GM23338 (cell line): ENCODE data around the gene LGALS13. TPM values are rescaled to one million over a fixed set of nuclear protein-coding genes. Genes with fewer than 3 reads are reported as not detected.
A peak's percentile ranks its signal among the peaks of the same experiment; 100 is the strongest.

Experiments used
- ATAC-seq: fragments of 200-7000 bp; cut with Tn5 transposase; 3 replicates; pipeline ENCODE4 v1.9.1; 2020
- DNase-seq: peaks from one replicate; pipeline ENCODE4 v3.0.0-alpha.2; 2015; ENCODE audit warnings: low spot score
- H2AFZ ChIP-seq: fragments of 200-600 bp; sonication (generic); 2 replicates; pipeline ENCODE4 v1.8.0; 2016; ENCODE audit warnings: antibody characterized with exemption, mild to moderate bottlenecking, moderate library complexity
- H3F3A ChIP-seq: fragments of 200-600 bp; sonication (generic); replicated peaks from 2 replicates; pipeline ENCODE4 v1.8.0; 2017; ENCODE audit warnings: antibody characterized with exemption, mixed run types, low read depth
- H3K27ac ChIP-seq: fragments of 200-600 bp; sonication (generic); 2 replicates; pipeline ENCODE4 v1.6.1; 2016; ENCODE audit warnings: low read depth
- H3K27me3 ChIP-seq: fragments of 200-600 bp; sonication (generic); 2 replicates; pipeline ENCODE4 v1.8.0; 2016; ENCODE audit warnings: mild to moderate bottlenecking, mixed run types, moderate library complexity; ENCODE audit not compliant: insufficient read depth
- H3K36me3 ChIP-seq: fragments of 200-600 bp; sonication (generic); 2 replicates; pipeline ENCODE4 v1.8.0; 2016; ENCODE audit warnings: mild to moderate bottlenecking; ENCODE audit not compliant: insufficient read depth
- H3K4me1 ChIP-seq: fragments of 200-600 bp; sonication (generic); 2 replicates; pipeline ENCODE4 v1.8.0; 2016; ENCODE audit warnings: mild to moderate bottlenecking, moderate library complexity; ENCODE audit not compliant: insufficient read depth
- H3K4me2 ChIP-seq: fragments of 200-600 bp; sonication (generic); 2 replicates; pipeline ENCODE4 v1.7.1; 2017; ENCODE audit warnings: mixed run types
- H3K4me3 ChIP-seq: fragments of 200-600 bp; sonication (generic); 2 replicates; pipeline ENCODE4 v1.6.1; 2016; ENCODE audit warnings: mixed run types
- H3K79me2 ChIP-seq: fragments of 200-600 bp; sonication (generic); replicated peaks from 2 replicates; pipeline ENCODE4 v1.8.0; 2017; ENCODE audit warnings: mild to moderate bottlenecking; ENCODE audit not compliant: insufficient read depth
- H3K9me2 ChIP-seq: fragments of 200-600 bp; sonication (generic); 2 replicates; pipeline ENCODE4 v1.8.0; 2017; ENCODE audit not compliant: insufficient read depth
- H4K20me1 ChIP-seq: fragments of 200-600 bp; sonication (generic); replicated peaks from 2 replicates; pipeline ENCODE4 v1.8.0; 2017; ENCODE audit warnings: mild to moderate bottlenecking; ENCODE audit not compliant: insufficient read depth
- H3K27ac Mint-ChIP-seq: 2 replicates; pipeline ENCODE4 v1.8.0; 2020; ENCODE audit warnings: inconsistent platforms, mild to moderate bottlenecking, moderate library complexity, mixed read lengths
- H3K27me3 Mint-ChIP-seq: 3 replicates; pipeline ENCODE4 v1.8.0; 2022; ENCODE audit warnings: low read depth, mild to moderate bottlenecking, moderate library complexity, mixed read lengths, inconsistent platforms; ENCODE audit not compliant: insufficient read depth, poor library complexity
- H3K36me3 Mint-ChIP-seq: 3 replicates; pipeline ENCODE4 v1.8.0; 2021; ENCODE audit warnings: low read depth, mild to moderate bottlenecking, inconsistent platforms, moderate library complexity, mixed read lengths
- H3K4me1 Mint-ChIP-seq: 3 replicates; pipeline ENCODE4 v1.8.0; 2020; ENCODE audit warnings: mild to moderate bottlenecking, inconsistent platforms, mixed read lengths
- H3K4me3 Mint-ChIP-seq: 3 replicates; pipeline ENCODE4 v1.8.0; 2021; ENCODE audit warnings: moderate library complexity, mild to moderate bottlenecking, inconsistent platforms, mixed read lengths
- H3K9me3 Mint-ChIP-seq: 3 replicates; pipeline ENCODE4 v1.8.0; 2020; ENCODE audit warnings: moderate library complexity, mild to moderate bottlenecking, inconsistent platforms, mixed read lengths
- CREB1 ChIP-seq: fragments of 250-450 bp; sonication (Bioruptor Pico); IDR thresholded peaks from 2 replicates; pipeline ENCODE4 v1.5.0; 2020; ENCODE audit warnings: low read depth, mild to moderate bottlenecking, moderate library complexity
- EZH2 ChIP-seq: fragments of 200-600 bp; sonication (generic); IDR thresholded peaks from one replicate; pipeline ENCODE4 v1.8.0; 2017; ENCODE audit warnings: antibody characterized with exemption, mild to moderate bottlenecking, low read depth; ENCODE audit not compliant: unreplicated experiment
- EZH2phosphoT487 ChIP-seq: fragments of 200-600 bp; sonication (generic); IDR thresholded peaks from one replicate; pipeline ENCODE4 v1.8.1; 2018; ENCODE audit warnings: antibody characterized with exemption; ENCODE audit not compliant: unreplicated experiment
- JUNB ChIP-seq: IDR thresholded peaks from one replicate; pipeline ENCODE4 v1.6.1; 2016; ENCODE audit warnings: antibody characterized with exemption; ENCODE audit not compliant: unreplicated experiment
- NANOG ChIP-seq: IDR thresholded peaks from 2 replicates; pipeline ENCODE4 v1.6.1; 2016; ENCODE audit warnings: antibody characterized with exemption, borderline replicate concordance
- POLR2AphosphoS5 ChIP-seq: IDR thresholded peaks from 2 replicates; pipeline ENCODE4 v1.6.1; 2016; ENCODE audit warnings: antibody characterized with exemption, low read depth
- REST ChIP-seq: IDR thresholded peaks from one replicate; pipeline ENCODE4 v1.6.1; 2018; ENCODE audit warnings: antibody characterized with exemption; ENCODE audit not compliant: unreplicated experiment
- STAT1 ChIP-seq: IDR thresholded peaks from one replicate; pipeline ENCODE4 v1.6.1; 2016; ENCODE audit warnings: antibody characterized with exemption; ENCODE audit not compliant: unreplicated experiment
- ZNF114 ChIP-seq: fragments of 250-450 bp; sonication (Bioruptor Pico); IDR thresholded peaks from 2 replicates; pipeline ENCODE4 v1.5.0; 2020; ENCODE audit warnings: mild to moderate bottlenecking, moderate library complexity
- ZNF331 ChIP-seq: fragments of 250-450 bp; sonication (Bioruptor Pico); IDR thresholded peaks from 2 replicates; pipeline ENCODE4 v1.5.0; 2020; ENCODE audit warnings: low read depth, mild to moderate bottlenecking, moderate library complexity
- ZNF462 ChIP-seq: fragments of 250-450 bp; sonication (Bioruptor Pico); IDR thresholded peaks from 2 replicates; pipeline ENCODE4 v1.5.0; 2020; ENCODE audit warnings: mild to moderate bottlenecking, moderate library complexity
- polyA plus RNA-seq: library from polyadenylated mRNA; unstranded; fragments of >200 nt; fragmentation: Nextera tagmentation; extraction: Ambion mirVana; gene quantifications from 2 replicates; pipeline ENCODE4 v1.2.1, GENCODE V29; 2016
- total RNA-seq: library from RNA; depleted of rRNA; stranded (reverse); fragments of >200 nt; shearing (Covaris generic); gene quantifications from 2 replicates; pipeline ENCODE4 v1.2.3, GENCODE V29; 2014
- TF ChIP-seq, protein P1 (sequence below), 2 experiments: fragments of 200-600 bp in 1 of 2; sonication (generic) in 1 of 2; conservative IDR thresholded peaks; 2 replicates each; pipeline versions ENCODE4 v1.5.1 to v1.6.1; 2016 to 2017; ENCODE audit warnings: antibody characterized with exemption in 2 of 2, low read depth in 2 of 2, mild to moderate bottlenecking in 2 of 2, moderate library complexity in 1 of 2
- TF ChIP-seq, protein P2 (sequence below): IDR thresholded peaks from 2 replicates; pipeline ENCODE4 v1.6.1; 2016; ENCODE audit warnings: antibody characterized with exemption

LGALS13 gene
- total and polyA plus RNA-seq, 2 experiments from 2014 or later: not detected

DNA sequence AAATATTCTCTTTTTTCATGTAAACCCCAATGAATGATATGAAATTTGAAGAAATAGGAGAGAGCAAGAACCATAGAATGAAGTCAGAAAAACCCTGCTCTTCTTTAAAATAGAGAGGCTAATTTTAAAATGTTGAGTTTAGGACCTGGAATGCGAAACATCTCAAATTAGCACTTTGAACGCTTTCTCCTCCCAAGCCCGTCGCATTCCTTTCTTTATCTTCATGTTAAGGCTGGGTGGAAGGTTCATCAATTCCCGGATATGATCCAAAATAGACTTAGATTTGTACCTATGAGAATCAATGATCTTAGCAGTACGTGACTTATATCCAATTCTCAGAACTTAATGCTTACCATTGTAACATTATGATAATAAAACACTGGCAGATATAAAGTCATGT, 29.3 kb downstream of the LGALS13 start:
- Mint-ChIP-seq H3K27me3 (peaks cover 5% of the 10 kb centered on the region), H3K4me3 (no peak overlapping the region), H3K36me3 (no peaks in the 10 kb centered on the region), H3K4me1 (peaks cover 4% of the 10 kb centered on the region; the same call in 2 of the 3 replicates), H3K9me3 (0 out of 3 replicates have a peak, but pooled peaks cover 3% of the 10 kb centered on the region), H3K27ac (no peak overlapping the region)
- Histone ChIP-seq H4K20me1 (no peaks in the 10 kb centered on the region), H3F3A (no peaks in the 10 kb centered on the region), H3K4me2 (no peak overlapping the region), H3K79me2 (no peaks in the 10 kb centered on the region), H3K4me3 (no peak overlapping the region), H3K4me1 (no peaks in the 10 kb centered on the region), H2AFZ (no peak overlapping the region), H3K9me2 (no peaks in the 10 kb centered on the region; the same call in 1 of the 2 replicates), H3K27ac (peak overlapping the region; percentile 11; the same call in 1 of the 2 replicates), H3K36me3 (no peaks in the 10 kb centered on the region), H3K27me3 (no peaks in the 10 kb centered on the region)
- TF ChIP-seq CREB1 (CRISPR knock-in tag) (no peak), EZH2 (no peak), REST (no peak), ZNF462 (CRISPR knock-in tag) (no peak), STAT1 (no peak), NANOG (no peak), POLR2AphosphoS5 (no peak), EZH2phosphoT487 (no peak), JUNB (no peak), ZNF331 (CRISPR knock-in tag) (no peak), ZNF114 (CRISPR knock-in tag) (no peak)
- TF ChIP-seq, protein P1, sequence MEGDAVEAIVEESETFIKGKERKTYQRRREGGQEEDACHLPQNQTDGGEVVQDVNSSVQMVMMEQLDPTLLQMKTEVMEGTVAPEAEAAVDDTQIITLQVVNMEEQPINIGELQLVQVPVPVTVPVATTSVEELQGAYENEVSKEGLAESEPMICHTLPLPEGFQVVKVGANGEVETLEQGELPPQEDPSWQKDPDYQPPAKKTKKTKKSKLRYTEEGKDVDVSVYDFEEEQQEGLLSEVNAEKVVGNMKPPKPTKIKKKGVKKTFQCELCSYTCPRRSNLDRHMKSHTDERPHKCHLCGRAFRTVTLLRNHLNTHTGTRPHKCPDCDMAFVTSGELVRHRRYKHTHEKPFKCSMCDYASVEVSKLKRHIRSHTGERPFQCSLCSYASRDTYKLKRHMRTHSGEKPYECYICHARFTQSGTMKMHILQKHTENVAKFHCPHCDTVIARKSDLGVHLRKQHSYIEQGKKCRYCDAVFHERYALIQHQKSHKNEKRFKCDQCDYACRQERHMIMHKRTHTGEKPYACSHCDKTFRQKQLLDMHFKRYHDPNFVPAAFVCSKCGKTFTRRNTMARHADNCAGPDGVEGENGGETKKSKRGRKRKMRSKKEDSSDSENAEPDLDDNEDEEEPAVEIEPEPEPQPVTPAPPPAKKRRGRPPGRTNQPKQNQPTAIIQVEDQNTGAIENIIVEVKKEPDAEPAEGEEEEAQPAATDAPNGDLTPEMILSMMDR (conservative IDR thresholded peaks at IDR 0.05; ENCODE audit: low read depth in 2 of 2): no peak
- TF ChIP-seq, protein P2, sequence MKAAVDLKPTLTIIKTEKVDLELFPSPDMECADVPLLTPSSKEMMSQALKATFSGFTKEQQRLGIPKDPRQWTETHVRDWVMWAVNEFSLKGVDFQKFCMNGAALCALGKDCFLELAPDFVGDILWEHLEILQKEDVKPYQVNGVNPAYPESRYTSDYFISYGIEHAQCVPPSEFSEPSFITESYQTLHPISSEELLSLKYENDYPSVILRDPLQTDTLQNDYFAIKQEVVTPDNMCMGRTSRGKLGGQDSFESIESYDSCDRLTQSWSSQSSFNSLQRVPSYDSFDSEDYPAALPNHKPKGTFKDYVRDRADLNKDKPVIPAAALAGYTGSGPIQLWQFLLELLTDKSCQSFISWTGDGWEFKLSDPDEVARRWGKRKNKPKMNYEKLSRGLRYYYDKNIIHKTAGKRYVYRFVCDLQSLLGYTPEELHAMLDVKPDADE: no peak
- DNase-seq: peak; percentile 69
- no peak for ATAC-seq
